ENCODE results near the gene UCHL5.
A peak's percentile ranks its signal among the peaks of the same experiment; 100 is the strongest.
"Not testable (repeated sequence)": the region's sequence is repeated elsewhere in the genome, so short reads cannot be mapped to it uniquely, and the experiment has no call there.

The UCHL5 gene

GRCh38 chr1:193062698-193063463 lies 3.7 kb upstream of the UCHL5 start:
- DNase-seq: no peak

- peak; percentile 74 for DNase-seq
These were observed 1.8 kb upstream of the UCHL5 start for GRCh38 chr1:193060938-193061337.

GRCh38 chr1:193060406-193060805 lies 1.2 kb upstream of the UCHL5 start:
- peak; percentile 27 for DNase-seq

GRCh38 chr1:193060115-193060403 lies 899 bp upstream of the UCHL5 start:
- no peak for DNase-seq

GRCh38 chr1:193058529-193059281 lies 455 bp downstream of the UCHL5 start:
- peak; percentile 88 for DNase-seq

- no peak for DNase-seq
These were observed 4.9 kb downstream of the UCHL5 start for GRCh38 chr1:193054169-193054675.

- not testable (repeated sequence) for DNase-seq
These were observed 10.2 kb downstream of the UCHL5 start for GRCh38 chr1:193048913-193049312.

GRCh38 chr1:193042766-193043691 lies 16.1 kb downstream of the UCHL5 start:
- no peak for DNase-seq

- no peak for DNase-seq
These were observed 19.1 kb downstream of the UCHL5 start for GRCh38 chr1:193040011-193040410.

GRCh38 chr1:193036337-193037047 lies 22.7 kb downstream of the UCHL5 start:
- no peak for DNase-seq

GRCh38 chr1:193033610-193034009 lies 25.6 kb downstream of the UCHL5 start:
- DNase-seq: no peak

GRCh38 chr1:193032643-193033427 lies 26.3 kb downstream of the UCHL5 start:
- DNase-seq: not testable (repeated sequence)

GRCh38 chr1:193031431-193031830 lies 27.7 kb downstream of the UCHL5 start:
- DNase-seq: peak; percentile 57

- peak; percentile 25 for DNase-seq
These were observed 28.9 kb downstream of the UCHL5 start for GRCh38 chr1:193030280-193030679.

- DNase-seq: no peak
These were observed 33.9 kb downstream of the UCHL5 start for GRCh38 chr1:193025218-193025617.

GRCh38 chr1:193019442-193020026 lies 39.6 kb downstream of the UCHL5 start:
- DNase-seq: peak; percentile 77

- no peak for DNase-seq
These were observed 42.4 kb downstream of the UCHL5 start for GRCh38 chr1:193016788-193017187.

- DNase-seq: no peak
These were observed 44.8 kb downstream of the UCHL5 start for GRCh38 chr1:193014400-193014799.

- DNase-seq: no peak
These were observed 45.5 kb downstream of the UCHL5 start for GRCh38 chr1:193013707-193014106.

- no peak for DNase-seq
These were observed 46.2 kb downstream of the UCHL5 start for GRCh38 chr1:193013005-193013404.

GRCh38 chr1:193011406-193011805 lies 47.8 kb downstream of the UCHL5 start:
- DNase-seq: no peak
